SU-DHL-6 (cell line): ENCODE results near the gene ATP8A2.

Source experiments
- H2AFZ ChIP-seq: fragments of 200-600 bp; sonication (generic); 2 replicates; pipeline ENCODE4 v1.6.1; 2014; ENCODE audit warnings: low read depth, mild to moderate bottlenecking, moderate library complexity, mixed read lengths, antibody characterized with exemption, low read length; ENCODE audit not compliant: severe bottlenecking
- H3F3A ChIP-seq: fragments of 200-600 bp; shearing (Covaris generic); 2 replicates; pipeline ENCODE4 v1.6.0; 2016; ENCODE audit warnings: antibody characterized with exemption, mild to moderate bottlenecking; ENCODE audit not compliant: insufficient read depth
- H3K27ac ChIP-seq: fragments of 200-600 bp; sonication (generic); 2 replicates; pipeline ENCODE4 v1.5.1; 2016; ENCODE audit warnings: low read depth, mild to moderate bottlenecking, low read length, moderate library complexity, mixed read lengths
- H3K27me3 ChIP-seq: fragments of 200-600 bp; sonication (generic), shearing (Covaris generic); 2 replicates; pipeline ENCODE4 v1.6.0; 2014; ENCODE audit warnings: mild to moderate bottlenecking, low read length
- H3K36me3 ChIP-seq: fragments of 200-600 bp; sonication (generic); 2 replicates; pipeline ENCODE4 v1.6.1; 2014; ENCODE audit warnings: mild to moderate bottlenecking, low read length, mixed read lengths
- H3K4me2 ChIP-seq: fragments of 300-600, 200-600 bp; shearing (Covaris generic), sonication (generic); 2 replicates; pipeline ENCODE4 v1.6.0; 2014; ENCODE audit warnings: low read length, low read depth, mild to moderate bottlenecking; ENCODE audit not compliant: poor library complexity, severe bottlenecking
- H3K4me3 ChIP-seq: fragments of 200-600 bp; sonication (generic); 2 replicates; pipeline ENCODE4 v1.5.1; 2014; ENCODE audit warnings: antibody characterized with exemption, low read length, mild to moderate bottlenecking, mixed read lengths; ENCODE audit not compliant: insufficient read depth, poor library complexity, severe bottlenecking
- H3K79me2 ChIP-seq: fragments of 200-600 bp; sonication (generic); 2 replicates; pipeline ENCODE4 v1.6.1; 2014; ENCODE audit warnings: mild to moderate bottlenecking, low read length, moderate library complexity; ENCODE audit not compliant: insufficient read depth
- H3K9ac ChIP-seq: fragments of 200-600 bp; sonication (generic); 2 replicates; pipeline ENCODE4 v1.7.0; 2014; ENCODE audit warnings: mild to moderate bottlenecking, low read length
- H3K9me2 ChIP-seq: fragments of 200-600 bp; sonication (generic); replicated peaks from 2 replicates; pipeline ENCODE4 v1.6.1; 2014; ENCODE audit warnings: low read length; ENCODE audit not compliant: insufficient read depth
- H3K9me3 ChIP-seq: fragments of 200-600 bp; sonication (generic); 2 replicates; pipeline ENCODE4 v1.6.1; 2014; ENCODE audit warnings: low read length, mixed read lengths; ENCODE audit not compliant: insufficient read depth
- H4K20me1 ChIP-seq: fragments of 200-600 bp; sonication (generic); 2 replicates; pipeline ENCODE4 v1.6.1; 2014; ENCODE audit warnings: low read depth, mild to moderate bottlenecking, antibody characterized with exemption, low read length, moderate library complexity, mixed read lengths
- CTCF ChIP-seq: fragments of 200-600 bp; sonication (generic); IDR thresholded peaks from one replicate; pipeline ENCODE4 v1.5.1; 2017; ENCODE audit warnings: antibody characterized with exemption, mild to moderate bottlenecking, low read length, moderate library complexity; ENCODE audit not compliant: insufficient read depth, poor library complexity, severe bottlenecking
- EZH2phosphoT487 ChIP-seq: fragments of 200-600 bp; sonication (generic), shearing (Covaris generic); conservative IDR thresholded peaks from 2 replicates; pipeline ENCODE4 v1.6.1; 2018; ENCODE audit warnings: mild to moderate bottlenecking, antibody characterized with exemption, low read length, moderate library complexity, mixed read lengths

ATP8A2 gene

GRCh38 chr13:25868490-25868889, 496.7 kb downstream of the ATP8A2 start:
- H3F3A ChIP-seq: no peaks in the 10 kb centered on the region
- no peak overlapping the region for H2AFZ ChIP-seq
- H4K20me1 ChIP-seq: no peaks in the 10 kb centered on the region
- H3K9me3 ChIP-seq: no peaks in the 10 kb centered on the region
- H3K9me2 ChIP-seq: no peaks in the 10 kb centered on the region
- no peaks in the 10 kb centered on the region for H3K27me3 ChIP-seq
- H3K79me2 ChIP-seq: no peaks in the 10 kb centered on the region
- H3K27ac ChIP-seq: no peak overlapping the region
- no peaks in the 10 kb centered on the region for H3K36me3 ChIP-seq
- no peak overlapping the region for H3K9ac ChIP-seq
- no peak overlapping the region for H3K4me2 ChIP-seq
- H3K4me3 ChIP-seq: no peak overlapping the region
- no peak for TF ChIP-seq EZH2phosphoT487
- TF ChIP-seq CTCF: no peak

GRCh38 chr13:25869941-25870340, 498.2 kb downstream of the ATP8A2 start:
- Histone ChIP-seq H3K4me3 (no peak overlapping the region), H3K27ac (no peak overlapping the region), H4K20me1 (no peaks in the 10 kb centered on the region), H2AFZ (no peak overlapping the region), H3K36me3 (no peaks in the 10 kb centered on the region), H3K4me2 (no peak overlapping the region), H3K79me2 (no peaks in the 10 kb centered on the region), H3K9ac (no peak overlapping the region), H3K9me3 (no peaks in the 10 kb centered on the region), H3F3A (no peaks in the 10 kb centered on the region), H3K9me2 (no peaks in the 10 kb centered on the region), H3K27me3 (no peaks in the 10 kb centered on the region)
- TF ChIP-seq CTCF (no peak), EZH2phosphoT487 (no peak)

DNA sequence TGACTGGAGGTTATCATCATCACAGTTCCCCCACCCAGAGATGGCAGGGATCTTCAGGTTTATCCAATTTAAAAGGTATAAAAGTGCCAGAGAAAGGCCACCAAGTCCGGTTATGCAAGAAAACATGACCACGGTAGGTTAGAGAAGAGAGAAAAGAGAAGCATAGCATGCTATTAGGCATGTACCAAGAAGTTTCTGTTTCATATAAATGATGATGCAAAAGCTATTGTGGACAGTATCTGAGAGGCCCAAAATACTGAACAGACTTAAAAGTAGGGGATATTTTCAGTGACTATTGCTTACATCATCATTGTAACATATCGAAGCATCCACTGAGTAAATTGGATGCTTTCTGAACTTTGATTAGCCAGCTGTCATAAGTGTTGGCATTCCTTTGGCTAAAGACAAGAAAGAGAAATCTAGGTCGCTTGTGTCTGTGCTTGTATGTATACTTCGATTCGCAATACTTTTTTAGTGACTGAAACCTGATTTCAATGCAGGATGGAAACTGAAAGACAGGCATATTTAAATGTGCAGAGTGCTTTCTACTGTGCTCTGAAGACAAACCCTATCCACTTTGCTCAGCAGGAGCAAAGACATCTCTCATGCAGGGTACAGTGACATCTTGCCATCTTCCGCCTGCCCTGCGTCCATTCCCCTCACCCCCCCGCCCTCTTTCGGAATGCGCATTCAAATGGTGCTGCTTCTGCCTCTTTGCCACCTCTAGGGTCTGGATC, 499.8 kb downstream of the ATP8A2 start:
- H3K27me3 ChIP-seq: no peaks in the 10 kb centered on the region
- H3F3A ChIP-seq: no peaks in the 10 kb centered on the region
- no peak overlapping the region for H3K9ac ChIP-seq
- no peak overlapping the region for H3K4me3 ChIP-seq
- H3K27ac ChIP-seq: no peak overlapping the region
- H3K4me2 ChIP-seq: no peak overlapping the region
- H2AFZ ChIP-seq: no peak overlapping the region
- no peak for TF ChIP-seq CTCF
- TF ChIP-seq EZH2phosphoT487: no peak
- H3K9me3 ChIP-seq: no peaks in the 10 kb centered on the region
- no peaks in the 10 kb centered on the region for H3K36me3 ChIP-seq
- no peaks in the 10 kb centered on the region for H3K9me2 ChIP-seq
- no peaks in the 10 kb centered on the region for H4K20me1 ChIP-seq
- no peaks in the 10 kb centered on the region for H3K79me2 ChIP-seq
